ENCODE data around the gene CFAP43. TPM values are rescaled to one million over a fixed set of nuclear protein-coding genes. Genes with fewer than 3 reads are reported as not detected.

CFAP43 gene
- total and polyA plus RNA-seq, 2 of the 8 experiments (the other 6 are each of a cell fraction or from before 2014, with no cell fraction given): 0.11 to 0.27 TPM

GRCh38 chr10:104151737-104152136 lies 80.4 kb downstream of the CFAP43 start (continued):
- no peak for TF ChIP-seq CHD7 (IDR thresholded peaks at IDR 0.05; ENCODE audit: insufficient replicate concordance, low read length)
- no peak for TF ChIP-seq SP2 (IDR thresholded peaks at IDR 0.05; ENCODE audit: low read length)
- no peak for TF ChIP-seq CEBPB (IDR thresholded peaks at IDR 0.05; ENCODE audit: low read depth, low read length)
- no peak for TF ChIP-seq NRF1 (IDR thresholded peaks at IDR 0.05; ENCODE audit: low read depth, low read length)
- TF ChIP-seq POU5F1 (IDR thresholded peaks at IDR 0.05; ENCODE audit: low read depth, low read length): no peak
- TF ChIP-seq RFX5 (IDR thresholded peaks at IDR 0.05; ENCODE audit: borderline replicate concordance, low read depth, low read length): no peak
- TF ChIP-seq MAFK (IDR thresholded peaks at IDR 0.05; ENCODE audit: low read depth, low read length): no peak
- TF ChIP-seq SP4 (IDR thresholded peaks at IDR 0.05; ENCODE audit: low read length): no peak
- no peak for TF ChIP-seq KDM5A (IDR thresholded peaks at IDR 0.05; ENCODE audit: low read length)

All from H1 (cell line).